Adipocyte (in vitro differentiated cells): ENCODE results near the gene AGAP5.
"Not testable (repeated sequence)": the region's sequence is repeated elsewhere in the genome, so short reads cannot be mapped to it uniquely, and the experiment has no call there.

Source experiments
- DNase-seq: peaks from one replicate; pipeline ENCODE4 v3.0.0-alpha.2; 2015; ENCODE audit warnings: low read depth
- H3K27me3 ChIP-seq: replicated peaks from 2 replicates; pipeline ENCODE4 v1.7.0; 2013; ENCODE audit warnings: mild to moderate bottlenecking, low read length, moderate library complexity; ENCODE audit not compliant: control insufficient read depth, insufficient read depth
- H3K36me3 ChIP-seq: 2 replicates; pipeline ENCODE4 v1.7.0; 2013; ENCODE audit warnings: low read length, mild to moderate bottlenecking, moderate library complexity; ENCODE audit not compliant: control insufficient read depth, insufficient read depth, severe bottlenecking
- H3K4me1 ChIP-seq: 2 replicates; pipeline ENCODE4 v1.7.0; 2013; ENCODE audit warnings: mild to moderate bottlenecking, low read length, moderate library complexity; ENCODE audit not compliant: control insufficient read depth, insufficient read depth
- H3K4me3 ChIP-seq: 2 replicates; pipeline ENCODE4 v1.7.0; 2013; ENCODE audit warnings: mild to moderate bottlenecking, low read length, moderate library complexity
- H3K9ac ChIP-seq: 2 replicates; pipeline ENCODE4 v1.7.0; 2013; ENCODE audit warnings: mild to moderate bottlenecking, low read length, moderate library complexity
- H3K9me3 ChIP-seq: 2 replicates; pipeline ENCODE4 v1.7.0; 2013; ENCODE audit warnings: mild to moderate bottlenecking, low read length, moderate library complexity; ENCODE audit not compliant: control insufficient read depth

Gene AGAP5

DNA sequence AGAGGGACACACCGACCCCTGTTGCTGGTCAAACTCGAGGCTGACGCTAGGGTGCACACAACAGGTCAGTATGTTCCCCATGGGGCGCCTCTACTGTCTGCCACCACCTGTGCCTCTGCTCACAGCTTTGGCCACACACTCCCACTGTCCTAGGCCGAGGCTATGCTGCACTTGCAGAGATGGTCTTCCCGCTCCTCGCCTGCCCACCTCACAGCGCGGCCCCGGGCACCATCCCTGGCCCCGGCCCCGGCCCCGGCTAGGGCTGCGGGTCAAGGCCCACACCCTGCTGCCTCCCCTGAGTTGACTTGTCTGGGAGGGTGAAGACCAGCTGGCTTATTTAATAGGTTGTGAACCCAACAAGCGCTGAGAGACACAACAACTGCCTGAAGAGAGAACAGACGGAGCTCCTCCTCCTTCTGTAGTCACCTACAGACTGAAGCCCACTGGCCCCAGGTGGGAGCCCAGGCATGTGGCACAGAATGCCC, at the start of gene AGAP5:
TSS of gene AGAP5 (minus strand) at position 435 of the 485 bp plus-strand sequence. CDS start at position 81, 354 bp downstream.
- not testable (repeated sequence) for H3K4me1 ChIP-seq, H3K27me3 ChIP-seq, H3K4me3 ChIP-seq, DNase-seq, H3K9ac ChIP-seq, H3K36me3 ChIP-seq, H3K9me3 ChIP-seq

GRCh38 chr10:73746721-73747120, 48.8 kb upstream of the AGAP5 start:
- H3K27me3 ChIP-seq = no peaks in the 10 kb centered on the region
- DNase-seq = no peak
- peaks cover 27% of the 10 kb centered on the region for H3K4me1 ChIP-seq
- H3K4me3 ChIP-seq = no peak overlapping the region
- no peak overlapping the region for H3K9ac ChIP-seq
- no peaks in the 10 kb centered on the region for H3K9me3 ChIP-seq
- peaks cover 40% of the 10 kb centered on the region for H3K36me3 ChIP-seq

GRCh38 chr10:73744664-73744975, 46.7 kb upstream of the AGAP5 start:
- no peaks in the 10 kb centered on the region for H3K27me3 ChIP-seq
- peak; percentile 86 for DNase-seq
- H3K9me3 ChIP-seq = no peaks in the 10 kb centered on the region
- H3K4me1 ChIP-seq = peaks cover 27% of the 10 kb centered on the region
- H3K4me3 ChIP-seq = peak overlapping the region; percentile 98
- peaks cover 21% of the 10 kb centered on the region for H3K36me3 ChIP-seq
- H3K9ac ChIP-seq = peak overlapping the region; percentile 98

GRCh38 chr10:73743905-73744663, 46.2 kb upstream of the AGAP5 start, which contains the start of gene SEC24C:
Gene SEC24C (plus strand): TSS chr10:73744372. CDS start chr10:73746833, 2,461 bp downstream.
- Histone ChIP-seq H3K9me3 (no peaks in the 10 kb centered on the region), H3K4me3 (peak within 1 kb of the TSS; percentile 98), H3K36me3 (peaks cover 17% of the 10 kb centered on the region), H3K4me1 (peaks cover 24% of the 10 kb centered on the region), H3K27me3 (no peaks in the 10 kb centered on the region), H3K9ac (peak within 1 kb of the TSS; percentile 98)
- DNase-seq = peak; percentile 98

DNA sequence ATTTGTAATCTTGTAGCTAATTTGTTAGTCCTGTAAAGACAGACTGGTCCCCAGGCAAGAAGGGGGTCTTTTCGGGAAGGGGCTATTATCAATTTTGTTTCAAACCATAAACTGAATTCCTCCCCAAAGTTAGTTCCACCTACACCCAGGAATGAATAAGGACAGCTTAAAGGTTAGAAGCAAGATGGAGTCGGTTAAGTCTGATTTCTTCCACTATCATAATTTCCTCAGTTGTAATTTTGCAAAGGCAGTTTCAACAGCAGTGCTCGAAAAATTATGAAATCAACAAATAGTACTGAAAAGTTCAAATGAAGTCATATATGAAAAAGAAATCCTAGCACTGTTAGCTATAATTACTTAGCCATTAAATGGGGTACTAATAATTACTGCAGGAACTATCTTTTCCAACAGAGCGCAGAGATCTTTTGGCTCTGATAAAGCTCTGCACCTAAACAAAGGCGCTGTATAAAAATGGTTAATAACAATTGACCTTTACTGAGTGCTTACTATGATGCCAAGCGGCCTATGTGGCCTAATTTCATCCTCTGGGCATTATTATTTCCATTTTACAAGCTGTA, 45.5 kb upstream of the AGAP5 start:
- Histone ChIP-seq H3K4me1 (peaks cover 21% of the 10 kb centered on the region), H3K9me3 (no peaks in the 10 kb centered on the region), H3K27me3 (no peaks in the 10 kb centered on the region), H3K36me3 (peaks cover 13% of the 10 kb centered on the region), H3K4me3 (peak overlapping the region; percentile 98), H3K9ac (peak overlapping the region; percentile 98)
- DNase-seq = peak; percentile 8

- Histone ChIP-seq H3K9ac (no peak overlapping the region), H3K9me3 (no peaks in the 10 kb centered on the region), H3K4me3 (no peak overlapping the region), H3K27me3 (no peaks in the 10 kb centered on the region), H3K4me1 (peaks cover 21% of the 10 kb centered on the region), H3K36me3 (peaks cover 16% of the 10 kb centered on the region)
- no peak for DNase-seq
These were observed 44.5 kb upstream of the AGAP5 start for GRCh38 chr10:73742454-73742734.

GRCh38 chr10:73740501-73741254, 42.8 kb upstream of the AGAP5 start:
- H3K9me3 ChIP-seq = not testable (repeated sequence)

DNA sequence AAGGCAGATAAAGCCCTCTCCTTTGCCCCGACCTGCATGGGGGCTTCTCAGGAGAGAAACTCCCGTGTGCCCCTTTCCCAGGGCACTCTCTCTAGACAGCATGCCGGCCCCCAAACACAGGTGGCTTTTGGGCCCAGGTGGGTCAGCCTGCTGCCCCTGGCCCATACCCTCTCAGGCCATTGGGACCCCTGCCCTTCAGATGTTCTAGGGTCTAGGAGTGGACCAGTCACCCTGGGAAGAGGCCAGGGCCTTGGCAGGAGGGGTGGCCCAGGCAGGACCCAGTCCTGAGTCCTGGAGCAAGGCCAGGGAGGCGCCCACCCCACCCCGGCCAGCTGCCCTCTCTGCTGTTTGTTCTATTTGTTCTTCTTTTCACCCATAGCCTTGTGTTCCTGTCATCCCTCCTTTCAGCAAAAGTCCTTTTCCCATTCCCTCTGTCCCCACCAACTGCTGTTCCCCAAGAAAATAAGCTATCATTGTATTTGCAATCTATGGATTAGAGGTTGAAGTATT, 36.9 kb upstream of the AGAP5 start:
- H3K9ac ChIP-seq = no peak overlapping the region
- peaks cover 11% of the 10 kb centered on the region for H3K4me1 ChIP-seq
- H3K9me3 ChIP-seq = no peaks in the 10 kb centered on the region
- no peak overlapping the region for H3K4me3 ChIP-seq
- peaks cover 15% of the 10 kb centered on the region for H3K36me3 ChIP-seq
- H3K27me3 ChIP-seq = no peaks in the 10 kb centered on the region
- DNase-seq = no peak

More at GRCh38 chr10:73740501-73741254, 42.8 kb upstream of the AGAP5 start:
- H3K4me1 ChIP-seq = peaks cover 14% of the 10 kb centered on the region
- H3K27me3 ChIP-seq, DNase-seq, H3K4me3 ChIP-seq, H3K9ac ChIP-seq, H3K36me3 ChIP-seq: not testable (repeated sequence)

DNA sequence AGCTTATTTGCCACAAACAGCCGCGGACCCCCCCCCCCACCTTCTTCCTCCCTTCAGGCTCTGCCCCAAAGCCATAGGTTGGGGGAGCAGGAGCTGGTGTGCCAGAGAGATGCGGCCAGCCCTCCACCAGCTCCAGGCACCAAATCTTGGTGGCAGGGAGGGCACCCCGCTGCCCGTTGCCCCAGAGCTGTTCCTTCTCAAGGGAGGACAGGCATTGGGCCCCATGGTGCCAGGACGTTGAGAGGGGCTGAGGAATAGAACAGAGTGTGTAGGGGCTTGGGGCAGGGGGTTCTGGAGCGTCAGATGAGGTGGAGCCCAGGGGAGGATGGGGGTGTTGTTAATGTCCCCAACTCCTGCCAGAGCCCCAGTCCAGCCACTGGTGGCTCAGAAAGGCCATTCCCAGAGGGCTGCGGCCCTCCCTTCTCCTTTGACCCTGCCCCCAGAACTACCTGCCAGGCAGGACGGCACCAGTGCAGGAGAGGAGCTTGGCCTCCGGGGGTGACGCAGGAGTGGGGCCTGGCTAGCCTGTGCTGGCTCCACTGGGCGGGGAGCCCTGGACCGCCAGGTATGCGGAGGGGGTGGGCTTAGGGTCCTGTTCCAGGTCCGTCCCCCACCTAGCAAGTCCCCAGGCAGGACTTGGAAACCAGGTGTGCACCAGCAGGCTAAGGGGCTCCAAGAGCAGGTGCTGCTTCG, 36.3 kb upstream of the AGAP5 start:
- Histone ChIP-seq H3K4me3 (no peak overlapping the region), H3K27me3 (no peaks in the 10 kb centered on the region), H3K9ac (no peak overlapping the region), H3K36me3 (peaks cover 15% of the 10 kb centered on the region), H3K9me3 (no peaks in the 10 kb centered on the region), H3K4me1 (peaks cover 11% of the 10 kb centered on the region)
- no peak for DNase-seq

GRCh38 chr10:73732931-73733623, 35.2 kb upstream of the AGAP5 start:
- Histone ChIP-seq H3K27me3 (no peaks in the 10 kb centered on the region), H3K4me1 (peaks cover 11% of the 10 kb centered on the region), H3K4me3 (no peak overlapping the region), H3K9me3 (no peaks in the 10 kb centered on the region), H3K9ac (no peak overlapping the region), H3K36me3 (peaks cover 15% of the 10 kb centered on the region)
- DNase-seq = no peak
